Measurements from ENCODE around the gene ATP2B2. TPM values are rescaled to one million over a fixed set of nuclear protein-coding genes. Genes with fewer than 3 reads are reported as not detected.
A peak's percentile ranks its signal among the peaks of the same experiment; 100 is the strongest.
"Not testable (repeated sequence)": the region's sequence is repeated elsewhere in the genome, so short reads cannot be mapped to it uniquely, and the experiment has no call there.

The ATP2B2 gene
- total and polyA plus RNA-seq, 2 donors (not counting 1 experiment from before 2014, with no cell fraction given), result not detected

- H3K4me1 Mint-ChIP-seq, result peaks cover 26% of the 10 kb centered on the region
- no peak overlapping the region for H3K4me3 Mint-ChIP-seq
- no peaks in the 10 kb centered on the region for H3K79me2 ChIP-seq (ENCODE audit: control insufficient read depth, insufficient read depth, low read length)
- no peak overlapping the region for H3K4me3 ChIP-seq (ENCODE audit: control extremely low read depth in 1 of 5, extremely low read depth in 1 of 5, insufficient read depth in 1 of 5, low read depth in 2 of 5, low read length in 4 of 5)
- ChIA-PET CTCF (no interaction called here), POLR2A (no interaction called here)
- peaks cover 0 to 23% of the 10 kb centered on the region in 2 donors for H3K4me1 ChIP-seq (ENCODE audit: control insufficient read depth in 2 of 2, insufficient read depth in 2 of 2, low read length in 2 of 2)
- H3K36me3 ChIP-seq (replicated peaks in 1 of 2; ENCODE audit: control extremely low read depth in 1 of 2, control insufficient read depth in 1 of 2, extremely low read depth in 1 of 2, insufficient read depth in 2 of 2, low read length in 1 of 2), result no peaks in the 10 kb centered on the region
- peaks cover 0 to 40% (median 21%) of the 10 kb centered on the region in 3 donors for H3K9me3 ChIP-seq (ENCODE audit: control extremely low read depth in 1 of 3, control insufficient read depth in 2 of 3, insufficient read depth in 1 of 3, low read length in 2 of 3)
- ATAC-seq (ENCODE audit: low read depth) (no peak), DNase-seq (no peak)
- TF ChIP-seq CTCF (IDR thresholded peaks at IDR 0.05) (no peak), EZH2 (IDR thresholded peaks at IDR 0.05; ENCODE audit: borderline replicate concordance, insufficient read depth, low read depth, low read length, poor library complexity, severe bottlenecking) (no peak)
- H2AFZ ChIP-seq (ENCODE audit: insufficient read depth, low read depth, low read length, poor library complexity, severe bottlenecking), result no peak overlapping the region
- no peaks in the 10 kb centered on the region for H3K27me3 ChIP-seq (replicated peaks in 1 of 4; ENCODE audit: control extremely low read depth in 1 of 4, control insufficient read depth in 3 of 4, insufficient read depth in 4 of 4, low read length in 3 of 4)
- peak overlapping the region; percentile 26 for H3K27ac Mint-ChIP-seq
- H3K27me3 Mint-ChIP-seq, result no peaks in the 10 kb centered on the region
- intact Hi-C loops (cut with micrococcal nuclease), result no loop called here
- no peak overlapping the region for H3K27ac ChIP-seq (ENCODE audit: low read length in 2 of 2)
- H3K9me3 Mint-ChIP-seq (ENCODE audit: insufficient read depth), result peaks cover 3% of the 10 kb centered on the region
- H3K9ac ChIP-seq (ENCODE audit: low read length), result no peak overlapping the region
- no peak overlapping the region for H3K4me2 ChIP-seq (replicated peaks; ENCODE audit: low read depth, low read length, poor library complexity, severe bottlenecking)
- 82% methylated on average over 2 of the region's 4 CpGs for WGBS (ENCODE audit: insufficient coverage)
- H4K20me1 ChIP-seq (ENCODE audit: control insufficient read depth, insufficient read depth, low read length, poor library complexity, severe bottlenecking), result no peaks in the 10 kb centered on the region
These were observed 122.2 kb downstream of the ATP2B2 start for GRCh38 chr3:10382892-10383849.

- H3K9ac ChIP-seq (ENCODE audit: low read length); H4K20me1 ChIP-seq (ENCODE audit: control insufficient read depth, insufficient read depth, low read length, poor library complexity, severe bottlenecking); H3K27me3 Mint-ChIP-seq; H3K4me2 ChIP-seq (replicated peaks; ENCODE audit: low read depth, low read length, poor library complexity, severe bottlenecking); H3K4me3 ChIP-seq (ENCODE audit: control extremely low read depth in 1 of 5, extremely low read depth in 1 of 5, insufficient read depth in 1 of 5, low read depth in 2 of 5, low read length in 4 of 5); ATAC-seq (ENCODE audit: low read depth); H3K36me3 ChIP-seq (replicated peaks in 1 of 2; ENCODE audit: control extremely low read depth in 1 of 2, control insufficient read depth in 1 of 2, extremely low read depth in 1 of 2, insufficient read depth in 2 of 2, low read length in 1 of 2); H3K27ac ChIP-seq (ENCODE audit: low read length in 2 of 2); H3K79me2 ChIP-seq (ENCODE audit: control insufficient read depth, insufficient read depth, low read length); H3K27me3 ChIP-seq (replicated peaks in 1 of 4; ENCODE audit: control extremely low read depth in 1 of 4, control insufficient read depth in 3 of 4, insufficient read depth in 4 of 4, low read length in 3 of 4); H3K4me3 Mint-ChIP-seq; intact Hi-C loops (cut with micrococcal nuclease); H2AFZ ChIP-seq (ENCODE audit: insufficient read depth, low read depth, low read length, poor library complexity, severe bottlenecking); H3K9me3 Mint-ChIP-seq (ENCODE audit: insufficient read depth); H3K27ac Mint-ChIP-seq; DNase-seq: not testable (repeated sequence)
- H3K9me3 ChIP-seq (ENCODE audit: control extremely low read depth in 1 of 3, control insufficient read depth in 2 of 3, insufficient read depth in 1 of 3, low read length in 2 of 3), result peaks cover 0 to 32% (median 14%) of the 10 kb centered on the region in 3 donors
- ChIA-PET POLR2A (interaction anchor here (1.5 kb wide), 1 partner anchor 12 kb away, joined by 3 read pairs; no protein-coding TSS in a partner anchor), CTCF (interaction anchor here (0.9 kb wide), 1 partner anchor 140 kb away, joined by 3 read pairs; no protein-coding TSS in a partner anchor)
- H3K4me1 ChIP-seq (ENCODE audit: control insufficient read depth in 2 of 2, insufficient read depth in 2 of 2, low read length in 2 of 2), result peaks cover 0 to 16% of the 10 kb centered on the region in 2 donors
- peaks cover 18% of the 10 kb centered on the region for H3K4me1 Mint-ChIP-seq
- WGBS (ENCODE audit: insufficient coverage), result no CpG with 5 or more reads among the region's 3 CpGs
These were observed 122.9 kb downstream of the ATP2B2 start for GRCh38 chr3:10382445-10382844.

All from B cell (primary cell).